ENCODE data around the gene PHF2. TPM values are rescaled to one million over a fixed set of nuclear protein-coding genes. Genes with fewer than 3 reads are reported as not detected.

PHF2 gene
- 10.5 and 12.3 TPM in 2 replicates for total RNA-seq

DNA sequence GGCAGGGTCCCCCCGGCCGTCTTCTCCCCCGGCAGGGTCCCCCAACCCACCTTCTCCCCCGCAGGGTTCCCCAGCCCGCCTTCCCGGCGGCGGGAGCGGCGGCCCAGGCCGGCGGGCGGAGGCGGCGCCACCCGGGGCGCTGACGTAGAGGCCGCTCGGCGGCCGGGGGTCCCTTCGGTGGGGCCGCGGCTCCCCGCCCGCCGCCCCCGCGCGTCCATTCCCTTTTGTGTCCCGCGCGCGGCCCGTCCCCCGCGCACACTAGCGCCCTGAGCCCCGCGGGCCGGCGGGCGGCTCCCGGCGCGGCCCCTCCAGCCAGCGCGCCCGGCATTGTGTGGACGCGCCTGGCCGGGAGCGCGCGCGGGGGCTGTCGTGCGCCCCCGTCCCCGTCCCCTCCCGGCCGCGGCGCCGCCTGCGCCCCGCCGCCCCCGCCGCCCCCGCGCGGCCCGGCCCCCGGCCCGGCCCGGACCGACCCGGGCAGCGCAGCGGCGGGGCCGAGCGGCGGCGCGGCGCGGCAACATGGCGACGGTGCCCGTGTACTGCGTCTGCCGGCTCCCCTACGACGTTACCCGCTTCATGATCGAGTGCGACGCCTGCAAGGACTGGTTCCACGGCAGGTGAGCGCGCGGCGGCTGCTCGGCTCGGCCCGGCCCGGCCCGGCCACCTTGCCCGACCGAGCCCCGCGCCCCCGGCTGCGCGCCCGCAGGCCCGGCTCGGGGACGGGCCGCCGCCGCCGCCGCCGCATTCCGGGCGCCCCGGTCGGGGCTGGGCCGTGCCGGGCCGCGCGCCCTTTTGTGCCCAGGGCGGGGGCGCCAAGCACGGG, at the start of gene PHF2:
PHF2 (plus strand) TSS at position 327 of the 820 bp plus-strand sequence; CDS start at position 517, 190 bp downstream.

Other genes with a start within 250 kb of the PHF2 start
- 78.3 and 86.2 TPM in 2 replicates for gene FAM120A, start 124.9 kb upstream of the PHF2 start, total RNA-seq
- gene FAM120AOS, start 123.0 kb upstream of the PHF2 start, total RNA-seq, result 21.9 and 33.0 TPM in 2 replicates

Measured in cardiac atrium fibroblast (primary cell).